WTC11 (cell line): ENCODE data around the gene ANTXR2. TPM values are rescaled to one million over a fixed set of nuclear protein-coding genes. Genes with fewer than 3 reads are reported as not detected.

ENCODE experiments used
- ATAC-seq: fragments of 200-7000 bp; cut with Tn5 transposase; 2 replicates; pipeline ENCODE4 v1.10.0; 2021; ENCODE audit warnings: mild to moderate bottlenecking, moderate library complexity
- CTCF ChIA-PET: fragments of 300-600 bp; sonication (Branson Sonifier 250); formaldehyde crosslinking; loops from one replicate; lab custom pipeline; 2021; ENCODE audit warnings: antibody characterized with exemption; lab: Charles Lee
- POLR2A ChIA-PET: fragments of 350-600 bp; sonication (Branson Sonifier 250); formaldehyde crosslinking; loops from one replicate; lab custom pipeline; 2021; ENCODE audit warnings: antibody characterized with exemption; lab: Charles Lee
- DNase-seq: peaks from one replicate; pipeline ENCODE4 v3.0.0; 2021; ENCODE audit warnings: low spot score
- H3K27ac Mint-ChIP-seq: 2 replicates; pipeline ENCODE4 v1.8.0; 2021; ENCODE audit warnings: mixed read lengths
- H3K27me3 Mint-ChIP-seq: 2 replicates; pipeline ENCODE4 v1.8.0; 2021; ENCODE audit warnings: low read depth, mild to moderate bottlenecking, moderate library complexity, mixed read lengths
- H3K36me3 Mint-ChIP-seq: 2 replicates; pipeline ENCODE4 v1.8.0; 2021; ENCODE audit warnings: mixed read lengths
- H3K4me1 Mint-ChIP-seq: 2 replicates; pipeline ENCODE4 v1.8.0; 2022; ENCODE audit warnings: mixed read lengths
- H3K4me3 Mint-ChIP-seq: 2 replicates; pipeline ENCODE4 v1.8.0; 2021; ENCODE audit warnings: mild to moderate bottlenecking, moderate library complexity, mixed read lengths
- H3K9me3 Mint-ChIP-seq: 2 replicates; pipeline ENCODE4 v1.8.0; 2021; ENCODE audit warnings: mixed read lengths
- AFF4 ChIP-seq: sonication (generic); formaldehyde crosslinking; IDR thresholded peaks from 2 replicates; pipeline ENCODE4 v1.8.1; 2023; ENCODE audit warnings: mild to moderate bottlenecking, missing genetic modification reagents, borderline replicate concordance
- AR ChIP-seq: fragments of 250-450 bp; sonication (Bioruptor Pico); IDR thresholded peaks from 2 replicates; pipeline ENCODE4 v1.9.0; 2021; ENCODE audit warnings: mild to moderate bottlenecking
- CBFB ChIP-seq: sonication (generic); formaldehyde crosslinking; IDR thresholded peaks from 2 replicates; pipeline ENCODE4 v1.8.1; 2022; ENCODE audit warnings: mild to moderate bottlenecking, low read depth, missing genetic modification reagents
- CREB1 ChIP-seq: sonication (generic); formaldehyde crosslinking; IDR thresholded peaks from 2 replicates; pipeline ENCODE4 v1.8.0; 2023; ENCODE audit warnings: mild to moderate bottlenecking, missing genetic modification reagents
- ELF4 ChIP-seq: sonication (generic); formaldehyde crosslinking; IDR thresholded peaks from 2 replicates; pipeline ENCODE4 v1.8.1; 2022; ENCODE audit warnings: low read depth, mild to moderate bottlenecking, moderate library complexity, missing genetic modification reagents
- ETV6 ChIP-seq: sonication (generic); formaldehyde crosslinking; IDR thresholded peaks from 2 replicates; pipeline ENCODE4 v1.8.1; 2022; ENCODE audit warnings: mild to moderate bottlenecking, missing genetic modification reagents
- IRF2 ChIP-seq: sonication (generic); formaldehyde crosslinking; IDR thresholded peaks from 2 replicates; pipeline ENCODE4 v1.8.0; 2022; ENCODE audit warnings: low read depth, missing genetic modification reagents, borderline replicate concordance
- MAX ChIP-seq: sonication (generic); formaldehyde crosslinking; IDR thresholded peaks from 2 replicates; pipeline ENCODE4 v1.8.0; 2022; ENCODE audit warnings: mild to moderate bottlenecking, missing genetic modification reagents
- NFATC4 ChIP-seq: fragments of 250-450 bp; sonication (Bioruptor Pico); IDR thresholded peaks from 2 replicates; pipeline ENCODE4 v1.9.0; 2021; ENCODE audit warnings: mild to moderate bottlenecking
- OVOL2 ChIP-seq: fragments of 250-450 bp; sonication (Bioruptor Pico); IDR thresholded peaks from 2 replicates; pipeline ENCODE4 v1.9.0; 2021; ENCODE audit warnings: mild to moderate bottlenecking, borderline replicate concordance
- SOX15 ChIP-seq: fragments of 250-450 bp; sonication (Bioruptor Pico); IDR thresholded peaks from 2 replicates; pipeline ENCODE4 v1.9.0; 2021; ENCODE audit warnings: mild to moderate bottlenecking
- STAT6 ChIP-seq: sonication (generic); formaldehyde crosslinking; conservative IDR thresholded peaks from 2 replicates; pipeline ENCODE4 v1.8.1; 2023; ENCODE audit warnings: mild to moderate bottlenecking, low read depth, missing genetic modification reagents, moderate library complexity
- TEAD1 ChIP-seq: sonication (generic); formaldehyde crosslinking; IDR thresholded peaks from 2 replicates; pipeline ENCODE4 v1.8.0; 2022; ENCODE audit warnings: mild to moderate bottlenecking, missing genetic modification reagents
- ZBTB43 ChIP-seq: sonication (generic); formaldehyde crosslinking; IDR thresholded peaks from 2 replicates; pipeline ENCODE4 v1.8.1; 2023; ENCODE audit warnings: mild to moderate bottlenecking, missing genetic modification reagents
- ZMAT4 ChIP-seq: fragments of 250-450 bp; sonication (Bioruptor Pico); IDR thresholded peaks from 2 replicates; pipeline ENCODE4 v1.9.0; 2021; ENCODE audit warnings: mild to moderate bottlenecking
- ZNF121 ChIP-seq: sonication (generic); formaldehyde crosslinking; IDR thresholded peaks from 2 replicates; pipeline ENCODE4 v1.8.0; 2023; ENCODE audit warnings: missing genetic modification reagents
- ZNF232 ChIP-seq: sonication (generic); formaldehyde crosslinking; IDR thresholded peaks from 2 replicates; pipeline ENCODE4 v1.8.0; 2022; ENCODE audit warnings: mild to moderate bottlenecking, missing genetic modification reagents
- ZNF425 ChIP-seq: fragments of 250-450 bp; sonication (Bioruptor Pico); conservative IDR thresholded peaks from 2 replicates; pipeline ENCODE4 v1.9.0; 2021; ENCODE audit warnings: mild to moderate bottlenecking
- total RNA-seq: library from RNA; stranded (reverse); gene quantifications from 3 replicates; pipeline ENCODE4 v1.2.3, GENCODE V29; 2021

Gene ANTXR2
- total RNA-seq, 1 experiment from 2014 or later: 9.9 TPM

- TF ChIP-seq ZNF425 (no peak), ZNF121 (CRISPR knock-in tag) (no peak), TEAD1 (CRISPR knock-in tag) (no peak), NFATC4 (CRISPR knock-in tag) (no peak), AFF4 (CRISPR knock-in tag) (no peak), ELF4 (no peak), ZNF232 (CRISPR knock-in tag) (no peak), IRF2 (CRISPR knock-in tag) (no peak), ETV6 (CRISPR knock-in tag) (no peak), STAT6 (CRISPR knock-in tag) (no peak)
Observed at GRCh38 chr4:79904331-79904730, 168.7 kb downstream of the ANTXR2 start (continued).

- POLR2A ChIA-PET: no interaction called here
- CTCF ChIA-PET: no interaction called here
- H3K4me1 Mint-ChIP-seq: peaks cover 8% of the 10 kb centered on the region
- no peak for TF ChIP-seq IRF2 (CRISPR knock-in tag)
- no peak for TF ChIP-seq ZMAT4 (CRISPR knock-in tag)
- TF ChIP-seq CREB1 (CRISPR knock-in tag): no peak
- TF ChIP-seq SOX15 (CRISPR knock-in tag): no peak
- TF ChIP-seq, all 79 proteins: peak for 0
- ATAC-seq: no peak
- DNase-seq: no peak
- Mint-ChIP-seq H3K4me3 (no peak overlapping the region), H3K9me3 (peaks cover 10% of the 10 kb centered on the region), H3K36me3 (no peaks in the 10 kb centered on the region; the same call in 1 of the 2 replicates), H3K27me3 (no peaks in the 10 kb centered on the region), H3K27ac (no peak overlapping the region)
Observed at GRCh38 chr4:79900182-79900581, 172.8 kb downstream of the ANTXR2 start.

GRCh38 chr4:79899481-79899880 is 173.5 kb downstream of the ANTXR2 start:
- Mint-ChIP-seq H3K27me3 (no peaks in the 10 kb centered on the region), H3K4me1 (peaks cover 8% of the 10 kb centered on the region), H3K36me3 (no peaks in the 10 kb centered on the region; the same call in 1 of the 2 replicates), H3K9me3 (peaks cover 10% of the 10 kb centered on the region), H3K4me3 (no peak overlapping the region), H3K27ac (no peak overlapping the region)
- ATAC-seq (no peak), DNase-seq (no peak)
- ChIA-PET POLR2A (no interaction called here), CTCF (no interaction called here)
- TF ChIP-seq AR (CRISPR knock-in tag): no peak
- TF ChIP-seq CBFB (CRISPR knock-in tag): no peak
- TF ChIP-seq MAX (CRISPR knock-in tag): no peak
- no peak for TF ChIP-seq OVOL2 (CRISPR knock-in tag)
- TF ChIP-seq ZBTB43 (CRISPR knock-in tag): no peak
- no peak for TF ChIP-seq ZNF425
